C4-2B (cell line): Measurements from ENCODE around the gene RBFA.

Experiments
- ZFX ChIP-seq: fragments of 450-650 bp; IDR thresholded peaks from 2 replicates; pipeline ENCODE4 v1.6.1; 2017
- TF ChIP-seq, protein P1 (sequence below): fragments of 450-650 bp; conservative IDR thresholded peaks from 2 replicates; pipeline ENCODE4 v1.5.1; 2017; ENCODE audit warnings: mild to moderate bottlenecking

DNA sequence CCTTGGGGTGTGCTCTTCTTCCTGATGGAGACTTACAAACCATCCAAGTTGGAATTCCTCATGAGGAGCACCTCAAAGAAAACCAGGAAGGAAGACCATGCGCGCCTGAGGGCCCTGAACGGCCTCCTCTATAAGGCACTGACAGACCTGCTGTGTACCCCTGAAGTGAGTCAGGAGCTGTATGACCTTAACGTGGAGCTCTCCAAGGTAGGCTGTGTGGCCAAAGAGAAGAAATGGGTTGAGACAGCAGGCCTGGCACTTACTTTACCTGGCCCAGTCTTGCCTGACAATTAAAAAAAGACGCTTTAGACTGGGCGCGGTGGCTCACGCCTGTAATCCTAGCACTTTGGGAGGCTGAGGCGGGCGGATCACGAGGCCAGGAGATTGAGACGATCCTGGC is 3.1 kb downstream of the RBFA start:
- TF ChIP-seq, protein P1, sequence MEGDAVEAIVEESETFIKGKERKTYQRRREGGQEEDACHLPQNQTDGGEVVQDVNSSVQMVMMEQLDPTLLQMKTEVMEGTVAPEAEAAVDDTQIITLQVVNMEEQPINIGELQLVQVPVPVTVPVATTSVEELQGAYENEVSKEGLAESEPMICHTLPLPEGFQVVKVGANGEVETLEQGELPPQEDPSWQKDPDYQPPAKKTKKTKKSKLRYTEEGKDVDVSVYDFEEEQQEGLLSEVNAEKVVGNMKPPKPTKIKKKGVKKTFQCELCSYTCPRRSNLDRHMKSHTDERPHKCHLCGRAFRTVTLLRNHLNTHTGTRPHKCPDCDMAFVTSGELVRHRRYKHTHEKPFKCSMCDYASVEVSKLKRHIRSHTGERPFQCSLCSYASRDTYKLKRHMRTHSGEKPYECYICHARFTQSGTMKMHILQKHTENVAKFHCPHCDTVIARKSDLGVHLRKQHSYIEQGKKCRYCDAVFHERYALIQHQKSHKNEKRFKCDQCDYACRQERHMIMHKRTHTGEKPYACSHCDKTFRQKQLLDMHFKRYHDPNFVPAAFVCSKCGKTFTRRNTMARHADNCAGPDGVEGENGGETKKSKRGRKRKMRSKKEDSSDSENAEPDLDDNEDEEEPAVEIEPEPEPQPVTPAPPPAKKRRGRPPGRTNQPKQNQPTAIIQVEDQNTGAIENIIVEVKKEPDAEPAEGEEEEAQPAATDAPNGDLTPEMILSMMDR: no peak
- TF ChIP-seq ZFX: no peak
